DMS153 (cell line): Measurements from ENCODE around the gene SMYD3.
A peak's percentile ranks its signal among the peaks of the same experiment; 100 is the strongest.
"Not testable (repeated sequence)": the region's sequence is repeated elsewhere in the genome, so short reads cannot be mapped to it uniquely, and the experiment has no call there.

ENCODE experiments used
- DNase-seq: peaks from one replicate; lab custom pipeline; 2025; lab: John Stamatoyannopoulos, UW

Gene SMYD3

GRCh38 chr1:246355411-246356230 lies 151.5 kb downstream of the SMYD3 start:
- no peak for DNase-seq

DNA sequence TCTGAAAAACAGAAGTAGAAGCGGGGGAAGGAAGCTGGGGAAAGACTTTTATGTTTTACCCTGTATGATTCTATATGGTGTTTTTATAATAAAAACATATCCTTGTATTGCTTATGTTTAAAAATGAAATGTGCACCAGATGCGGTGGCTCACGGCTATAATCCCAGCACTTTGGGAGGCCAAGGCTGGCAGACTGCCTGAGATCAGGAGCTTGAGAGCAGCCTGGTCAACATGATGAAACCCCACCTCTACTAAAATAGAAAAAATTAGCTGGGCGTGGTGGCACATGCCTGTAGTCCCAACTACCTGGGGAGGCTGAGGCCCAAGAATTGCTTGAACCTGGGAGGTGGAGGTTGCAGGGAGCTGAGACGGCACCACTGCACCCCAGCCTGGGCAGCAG lies 155.4 kb downstream of the SMYD3 start:
- DNase-seq: no peak

GRCh38 chr1:246350745-246351144 lies 156.3 kb downstream of the SMYD3 start:
- no peak for DNase-seq

- DNase-seq: no peak
These were observed 163.1 kb downstream of the SMYD3 start for GRCh38 chr1:246343937-246344336.

DNA sequence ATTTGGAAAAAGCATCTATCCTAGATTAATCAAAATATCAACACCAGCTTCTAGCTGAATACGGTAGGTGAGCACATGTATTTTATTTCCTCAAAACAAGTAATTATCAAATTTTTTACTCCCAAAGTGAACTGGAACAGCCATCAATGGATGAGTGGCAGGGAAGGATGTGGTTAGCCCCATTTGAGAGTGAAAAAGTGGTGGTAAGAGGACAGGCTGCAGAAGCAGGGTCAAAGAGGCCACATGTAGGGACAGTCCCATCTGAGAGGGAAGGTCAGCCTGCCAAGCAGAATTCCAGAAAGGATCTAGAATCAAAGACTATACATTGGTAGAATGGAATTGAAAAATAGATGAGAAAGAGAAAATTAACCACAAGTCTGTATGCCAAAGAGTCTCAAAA lies 163.8 kb downstream of the SMYD3 start:
- DNase-seq: no peak

GRCh38 chr1:246338546-246338945 lies 168.5 kb downstream of the SMYD3 start:
- DNase-seq: no peak

DNA sequence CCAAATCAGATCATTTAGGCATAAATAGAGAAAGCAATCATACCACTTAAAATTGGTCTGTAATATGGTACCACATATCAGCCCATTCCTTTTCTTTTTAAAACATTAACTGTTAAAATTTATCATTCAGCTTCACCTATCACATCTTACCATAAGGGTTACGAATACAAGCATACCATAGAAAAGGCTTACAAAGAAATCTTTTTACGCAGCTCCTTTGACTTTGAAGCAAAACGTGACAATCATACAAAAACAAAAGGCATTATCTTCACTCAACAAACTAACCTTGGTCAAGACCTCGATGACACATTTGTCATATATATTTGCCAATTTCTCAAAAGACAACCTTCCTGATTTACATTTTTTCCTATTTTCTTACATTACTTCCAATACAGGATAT lies 169.0 kb downstream of the SMYD3 start:
- DNase-seq: no peak

GRCh38 chr1:246335151-246335550 lies 171.9 kb downstream of the SMYD3 start:
- DNase-seq: no peak

DNA sequence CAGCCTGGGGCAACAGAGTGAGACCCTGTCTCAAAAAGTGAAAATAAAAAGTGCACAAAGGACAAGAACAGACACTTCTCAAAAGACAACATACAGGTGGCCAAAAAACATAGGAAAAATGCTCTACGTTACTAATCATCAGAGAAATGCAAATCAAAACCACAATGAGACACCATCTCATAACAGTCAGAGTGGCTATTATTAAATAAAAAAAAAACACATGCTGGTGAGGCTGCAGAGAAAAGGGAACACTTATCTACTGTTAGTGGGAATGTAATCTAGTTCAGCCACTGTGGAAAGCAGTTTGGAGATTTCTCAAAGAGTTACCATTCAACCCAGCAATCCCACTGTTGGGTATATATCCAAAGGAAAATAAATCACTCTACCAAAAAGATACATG lies 173.2 kb downstream of the SMYD3 start:
- no peak for DNase-seq

DNA sequence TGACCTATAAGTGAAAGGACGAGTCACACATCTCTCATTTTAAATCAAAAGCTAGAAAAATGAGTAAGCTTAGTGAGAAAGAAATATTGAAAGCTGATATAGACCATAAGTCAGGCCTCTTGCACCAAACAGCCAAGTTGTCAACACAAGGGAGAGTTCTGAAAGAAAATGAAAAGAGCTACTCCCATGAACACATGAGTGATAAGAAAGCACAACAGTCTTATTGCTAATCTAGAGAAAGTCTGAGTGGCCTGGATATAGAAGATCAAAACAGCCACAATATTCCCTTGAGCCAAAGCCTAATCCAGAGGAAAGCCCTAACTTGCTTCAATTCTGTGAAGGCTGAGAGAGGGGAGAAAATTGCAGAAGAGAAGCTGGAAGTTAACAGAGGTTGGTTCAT lies 175.0 kb downstream of the SMYD3 start:
- no peak for DNase-seq

GRCh38 chr1:246329900-246330299 lies 177.2 kb downstream of the SMYD3 start:
- DNase-seq: no peak

DNA sequence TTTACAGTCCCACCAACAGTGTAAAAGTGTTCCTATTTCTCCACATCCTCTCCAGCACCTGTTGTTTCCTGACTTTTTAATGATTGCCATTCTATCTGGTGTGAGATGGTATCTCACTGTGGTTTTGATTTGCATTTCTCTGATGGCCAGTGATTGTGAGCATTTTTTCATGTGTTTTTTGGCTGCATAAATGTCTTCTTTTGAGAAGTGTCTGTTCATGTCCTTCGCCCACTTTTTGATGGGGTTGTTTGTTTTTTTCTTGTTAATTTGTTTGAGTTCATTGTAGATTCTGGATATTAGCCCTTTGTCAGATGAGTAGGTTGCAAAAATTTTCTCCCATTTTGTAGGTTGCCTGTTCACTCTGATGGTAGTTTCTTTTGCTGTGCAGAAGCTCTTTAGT lies 177.8 kb downstream of the SMYD3 start:
- DNase-seq: not testable (repeated sequence)

- DNase-seq: no peak
These were observed 182.4 kb downstream of the SMYD3 start for GRCh38 chr1:246324711-246325110.

GRCh38 chr1:246324033-246324432 lies 183.0 kb downstream of the SMYD3 start:
- DNase-seq: not testable (repeated sequence)

GRCh38 chr1:246320286-246320685 lies 186.8 kb downstream of the SMYD3 start:
- no peak for DNase-seq

GRCh38 chr1:246319083-246319714 lies 187.9 kb downstream of the SMYD3 start:
- no peak for DNase-seq

DNA sequence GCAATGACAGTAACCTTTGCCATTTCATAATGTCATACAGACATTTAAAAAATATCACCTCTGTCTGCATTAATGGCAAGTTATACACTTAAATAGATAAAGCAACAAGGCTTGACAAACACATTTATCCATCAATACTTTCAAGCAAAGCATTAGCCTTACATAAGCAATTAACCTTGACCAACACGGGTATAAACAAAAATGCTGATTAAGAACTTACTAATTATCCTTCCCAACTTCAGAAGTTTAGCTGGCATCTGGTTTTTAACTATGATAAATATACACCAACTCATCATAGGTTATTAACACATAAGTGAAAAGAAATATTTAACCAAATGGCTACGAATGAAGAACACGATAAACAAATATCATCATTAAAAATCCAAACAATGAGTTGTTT lies 188.5 kb downstream of the SMYD3 start:
- DNase-seq: no peak

DNA sequence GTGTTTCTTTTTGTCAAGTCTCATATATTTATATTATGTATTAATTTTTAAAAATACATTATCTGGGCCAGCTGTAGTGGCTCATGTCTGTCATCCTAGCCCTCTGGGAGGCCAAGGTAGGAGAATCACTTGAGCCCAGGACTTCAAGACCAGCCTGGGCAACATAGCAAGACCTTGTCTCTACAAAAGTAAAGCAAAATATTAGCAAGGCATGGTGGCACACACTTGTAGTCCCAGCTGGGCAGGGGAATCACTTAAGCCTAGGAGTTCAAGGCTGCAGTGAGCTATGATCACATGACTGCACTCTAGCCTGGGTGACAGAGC lies 189.1 kb downstream of the SMYD3 start:
- DNase-seq: no peak

DNA sequence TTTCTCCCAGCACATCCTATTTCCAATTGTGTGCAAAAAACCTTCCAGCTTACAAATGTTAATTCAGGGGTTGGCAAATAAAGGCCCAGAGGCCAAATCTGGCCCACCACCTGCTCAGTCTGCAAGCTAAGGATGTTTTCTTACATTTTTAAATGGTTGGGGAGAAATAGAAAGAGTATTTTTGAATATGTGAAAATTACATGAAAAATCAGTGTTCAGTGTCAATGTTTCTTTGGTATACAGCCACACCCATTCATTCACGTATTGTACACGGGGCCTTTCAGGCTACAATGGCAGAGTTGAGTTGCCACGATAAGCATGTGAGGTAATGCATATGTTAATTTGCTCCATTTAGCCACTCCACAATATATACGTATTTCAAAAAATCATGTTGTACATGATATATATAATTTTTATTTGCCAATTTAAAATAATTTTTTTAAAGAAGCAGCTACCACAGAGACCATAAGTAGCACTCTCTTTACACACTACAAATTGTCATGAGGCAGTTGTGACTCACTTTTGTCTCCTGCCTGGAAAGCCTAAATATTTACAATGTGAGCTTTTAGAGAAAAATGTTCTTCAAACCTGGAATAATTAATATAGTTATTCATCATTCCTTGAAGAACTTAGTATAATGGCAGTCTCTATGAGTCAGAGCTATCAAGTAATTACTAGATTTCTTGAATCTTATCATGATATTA lies 189.6 kb downstream of the SMYD3 start:
- no peak for DNase-seq

DNA sequence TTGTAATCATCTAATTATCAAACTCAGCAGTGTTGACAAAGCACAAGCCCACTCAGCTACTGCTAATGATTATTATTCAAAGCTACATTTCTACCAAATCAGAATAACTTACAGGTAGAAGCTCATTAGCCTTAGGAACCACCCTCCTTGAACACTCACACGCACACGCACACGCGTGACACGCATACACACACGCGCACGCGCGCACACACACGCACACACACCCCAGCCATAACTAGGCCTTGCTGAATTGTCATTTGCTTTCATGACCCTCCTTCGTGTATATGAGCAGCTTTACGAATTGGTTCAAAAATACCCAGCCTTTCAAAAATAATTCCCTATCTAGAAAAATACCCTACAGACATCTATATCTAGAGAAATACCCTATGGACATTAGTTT lies 195.6 kb downstream of the SMYD3 start:
- no peak for DNase-seq

DNA sequence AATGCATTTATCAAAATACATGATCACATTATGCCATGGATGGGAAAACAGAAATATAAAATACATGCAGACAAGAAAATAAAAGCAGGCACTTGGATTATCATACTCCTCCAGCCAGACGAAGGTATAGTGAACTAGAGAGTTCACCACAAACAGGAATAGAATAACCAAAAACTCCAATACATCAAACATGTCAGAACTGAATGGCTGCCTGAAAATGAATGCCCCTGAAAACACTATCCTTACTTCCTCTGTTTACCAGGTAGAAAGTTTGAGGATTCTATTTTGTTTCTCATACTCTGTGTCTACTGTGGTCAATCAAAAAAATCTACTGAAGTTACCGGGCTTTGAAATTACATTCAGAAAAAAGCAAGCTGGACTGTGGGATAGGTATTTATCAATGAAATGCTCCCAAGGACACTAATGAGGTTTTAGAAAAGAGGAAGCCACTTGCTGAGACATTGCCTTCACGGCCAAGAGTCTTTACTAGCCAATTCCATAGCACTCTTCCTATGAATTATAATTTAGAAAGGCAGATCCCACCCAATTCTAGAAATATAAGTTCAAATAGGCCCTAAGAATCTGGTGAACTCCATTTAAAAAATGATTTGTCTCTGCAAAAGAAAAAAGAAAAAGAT lies 197.7 kb downstream of the SMYD3 start:
- DNase-seq: no peak

DNA sequence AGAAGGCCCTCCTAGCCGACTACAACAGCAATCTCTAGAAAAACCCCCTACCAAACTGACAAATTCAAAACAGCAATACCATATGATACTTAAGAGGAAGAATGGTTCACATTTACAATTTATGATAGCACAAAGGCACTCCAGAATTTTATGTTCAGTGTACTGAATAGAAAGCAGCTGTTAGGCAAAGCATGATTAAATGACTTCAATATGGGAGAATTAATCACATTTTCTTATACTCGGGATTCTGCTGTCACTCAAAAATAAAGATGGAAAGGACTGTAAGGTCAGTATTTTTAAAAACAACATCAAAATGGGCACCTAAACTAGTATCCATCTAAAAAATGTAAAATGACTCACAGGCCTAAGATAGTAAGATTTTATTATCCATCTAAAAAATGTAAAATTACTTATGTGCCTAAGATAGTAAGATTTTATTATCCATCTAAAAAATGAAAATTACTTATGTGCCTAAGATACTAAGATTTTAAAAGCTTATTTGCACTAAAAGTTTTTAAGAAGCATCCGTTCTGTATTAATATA lies 198.5 kb downstream of the SMYD3 start:
- DNase-seq: peak; percentile 12
